Kidney (tissue), 22 donors: ENCODE results near the gene MTRR. TPM values are rescaled to one million over a fixed set of nuclear protein-coding genes. Genes with fewer than 3 reads are reported as not detected.

ENCODE experiments used
- DNase-seq, 5 donors: peaks; one replicate each; pipeline ENCODE4 v3.0.0-alpha.2; 2013 to 2020
- FAIRE-seq: peaks from 2 replicates; lab custom pipeline; 2012; peaks lifted over from hg19 to GRCh38; lab: Jason Lieb, UNC
- H3K27ac ChIP-seq, 2 donors: one replicate each; pipeline ENCODE4 v1.7.0; 2013; ENCODE audit warnings: low read depth in 2 of 2, low read length in 2 of 2, inconsistent platforms in 1 of 2
- H3K27me3 ChIP-seq: one replicate; pipeline ENCODE4 v1.7.1; 2013; ENCODE audit warnings: low read length, inconsistent platforms; ENCODE audit not compliant: control insufficient read depth, insufficient read depth
- H3K36me3 ChIP-seq, 3 donors: one replicate each; pipeline versions ENCODE4 v1.7.0 to v1.7.1; 2013; ENCODE audit warnings: low read length in 3 of 3, control low read depth in 1 of 3, inconsistent platforms in 1 of 3; ENCODE audit not compliant: insufficient read depth in 3 of 3, control insufficient read depth in 2 of 3
- H3K4me1 ChIP-seq, 3 donors: one replicate each; pipeline versions ENCODE4 v1.7.0 to v1.7.1; 2013; ENCODE audit warnings: low read length in 3 of 3, inconsistent platforms in 1 of 3, low read depth in 1 of 3; ENCODE audit not compliant: control insufficient read depth in 2 of 3, insufficient read depth in 2 of 3
- H3K4me3 ChIP-seq, 3 donors: one replicate each; pipeline versions ENCODE4 v1.7.0 to v1.8.1; 2013; ENCODE audit warnings: low read length in 3 of 3, control low read depth in 1 of 3, inconsistent platforms in 1 of 3
- H3K9ac ChIP-seq, 3 donors: one replicate each; pipeline versions ENCODE4 v1.7.0 to v1.7.1; 2013; ENCODE audit warnings: low read length in 3 of 3, control low read depth in 1 of 3, inconsistent platforms in 1 of 3
- H3K9me3 ChIP-seq, 3 donors: one replicate each; pipeline versions ENCODE4 v1.7.0 to v1.7.1; 2013; ENCODE audit warnings: low read length in 3 of 3, control low read depth in 1 of 3, inconsistent platforms in 1 of 3; ENCODE audit not compliant: control insufficient read depth in 2 of 3, insufficient read depth in 1 of 3
- CTCF ChIP-seq: IDR thresholded peaks from 3 replicates; pipeline ENCODE4 v1.5.1; 2012; ENCODE audit warnings: mild to moderate bottlenecking, moderate library complexity, borderline replicate concordance; ENCODE audit not compliant: insufficient read depth; ENCODE audit errors: extremely low read depth
- intact Hi-C: fragments of 100-400 bp; cut with DNase I; formaldehyde crosslinking; loops from one replicate; pipeline ENCODE4 v1.11.1; 2022
- long read RNA-seq, 10 donors: library from polyadenylated mRNA in 1 of 10; unstranded in 1 of 10; transcript quantifications; one replicate each; pipeline ENCODE4 v2.0.0 and lab custom pipeline, GENCODE V29; 2021 to 2026
- polyA plus RNA-seq: library from polyadenylated mRNA; stranded (reverse); fragments of 350-450 nt; fragmentation: Illumina TruSeq; extraction: RNeasy Lipid Tissue Mini Kit (QIAGEN cat#74804); gene quantifications from one replicate; pipeline ENCODE4 v1.2.3, GENCODE V29; 2014; ENCODE audit warnings: low read depth, low replicate concordance; ENCODE audit not compliant: insufficient read depth
- total RNA-seq: library from RNA; stranded (reverse); fragmentation: NEBNext Ultra II Directional; extraction: Animal tissue kit (Norgen Biotek cat#: 25700); gene quantifications from one replicate; pipeline ENCODE4 v1.2.1, GENCODE V29; 2021
- donor health status: control.
- donor health status: control.
- donor health status: control.
- donor health status: control.
- donor health status: control.
- donor health status: DM: yes; HTN: yes; CAD: no.
- donor health status: Normal renal cell carcinoma (clear cell type).

Gene MTRR
- total RNA-seq (75.8 TPM), polyA plus RNA-seq (19.6 TPM)
- long read RNA-seq, donor 1, partial matches to known transcripts, result 7 of 11 reads
- long read RNA-seq, donor 1, other reads (novel, unspliced or antisense), result 0 of 11 reads
- long read RNA-seq, donor 2, partial matches to known transcripts, result 0 of 5 reads
- long read RNA-seq, donor 2, other reads (novel, unspliced or antisense), result 0 of 5 reads
- long read RNA-seq, donor 3, partial matches to known transcripts, result 5 of 7 reads
- long read RNA-seq, donor 3, other reads (novel, unspliced or antisense), result 0 of 7 reads
- long read RNA-seq, donor 4, partial matches to known transcripts, result 0 of 4 reads
- long read RNA-seq, donor 4, other reads (novel, unspliced or antisense), result 0 of 4 reads
- long read RNA-seq, donor 5, partial matches to known transcripts, result 0 of 1 reads
- long read RNA-seq, donor 5, other reads (novel, unspliced or antisense), result 0 of 1 reads
- long read RNA-seq, donor 6, partial matches to known transcripts, result 0 of 1 reads
- long read RNA-seq, donor 6, other reads (novel, unspliced or antisense), result 0 of 1 reads
- long read RNA-seq, donor 7, transcript MTRR-210 (3 exons, 574 nt), result major isoform, 6 of 21 reads
- long read RNA-seq, donor 7, partial matches to known transcripts, result 8 of 21 reads
- long read RNA-seq, donor 7, other reads (novel, unspliced or antisense), result 5 of 21 reads
- long read RNA-seq, donor 8, partial matches to known transcripts, result 0 of 8 reads
- long read RNA-seq, donor 8, other reads (novel, unspliced or antisense), result 5 of 8 reads
- long read RNA-seq, donor 9, partial matches to known transcripts, result 0 of 2 reads
- long read RNA-seq, donor 9, other reads (novel, unspliced or antisense), result 0 of 2 reads
- long read RNA-seq, donor 10, partial matches to known transcripts, result 13 of 16 reads
- long read RNA-seq, donor 10, other reads (novel, unspliced or antisense), result 0 of 16 reads

GRCh38 chr5:7868773-7869473 lies at the start of gene MTRR, which contains the start of gene FASTKD3:
TSS of gene MTRR (plus strand) at chr5:7869148. CDS start at chr5:7870795, 1,647 bp downstream.
TSS of gene FASTKD3 (minus strand) at chr5:7869031. CDS start at chr5:7868083, 948 bp downstream.
- TF ChIP-seq CTCF, result no peak
- Histone ChIP-seq H3K9ac (peak within 1 kb of the TSS; percentile 67 to 87 (median 80)), H3K9me3 (no peaks in the 10 kb centered on the region), H3K27me3 (no peaks in the 10 kb centered on the region), H3K36me3 (peaks cover 0 to 2% (median 0%) of the 10 kb centered on the region in 3 donors), H3K4me3 (peak within 1 kb of the TSS; percentile 78 to 96 (median 94)), H3K27ac (peak within 1 kb of the TSS; percentile 47 to 48), H3K4me1 (peaks cover 0 to 15% (median 12%) of the 10 kb centered on the region in 3 donors)
- no peak for FAIRE-seq
- intact Hi-C loops, result no loop called here
- peak; percentile 94 to 97 (median 96) for DNase-seq

- Histone ChIP-seq H3K4me1 (no peaks in the 10 kb centered on the region), H3K9me3 (no peaks in the 10 kb centered on the region), H3K27me3 (no peaks in the 10 kb centered on the region), H3K4me3 (no peak overlapping the region), H3K9ac (no peak overlapping the region), H3K27ac (no peak overlapping the region), H3K36me3 (no peaks in the 10 kb centered on the region)
- FAIRE-seq (no peak), DNase-seq (no peak)
- no peak for TF ChIP-seq CTCF
- intact Hi-C loops, result no loop called here
Measured at GRCh38 chr5:7822449-7822848, 46.5 kb upstream of the MTRR start.

DNA sequence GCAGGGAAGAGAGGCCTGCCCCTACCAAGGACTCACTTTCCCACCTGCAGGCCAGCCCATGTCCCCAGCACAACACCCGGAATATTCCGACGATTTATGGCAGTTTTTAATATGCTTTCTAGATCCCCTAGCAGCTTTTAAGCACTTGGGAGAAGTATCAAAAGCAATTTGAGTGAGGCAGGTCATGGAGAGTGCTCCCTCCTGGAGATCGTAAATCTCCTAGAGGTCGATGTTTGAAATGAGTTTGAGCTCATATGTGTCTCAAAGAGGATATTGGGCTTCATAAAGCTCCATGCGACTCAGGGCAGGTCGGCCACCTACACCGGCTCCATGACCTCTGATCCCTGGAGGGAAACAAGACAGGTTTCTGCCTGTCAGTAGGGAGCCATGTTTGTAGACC lies 45.4 kb upstream of the MTRR start:
- FAIRE-seq (no peak), DNase-seq (peak in 1 of 5 donors; percentile 37)
- H3K27ac ChIP-seq, result no peak overlapping the region
- H3K27me3 ChIP-seq, result no peaks in the 10 kb centered on the region
- H3K9ac ChIP-seq, result no peak overlapping the region
- intact Hi-C loops, result no loop called here
- H3K9me3 ChIP-seq, result no peaks in the 10 kb centered on the region
- H3K36me3 ChIP-seq, result no peaks in the 10 kb centered on the region
- H3K4me3 ChIP-seq, result no peak overlapping the region
- no peaks in the 10 kb centered on the region for H3K4me1 ChIP-seq
- no peak for TF ChIP-seq CTCF
